C4-2B (cell line): ENCODE results near the gene BANK1.

Experiments
- ZFX ChIP-seq: fragments of 450-650 bp; IDR thresholded peaks from 2 replicates; pipeline ENCODE4 v1.6.1; 2017
- TF ChIP-seq, protein P1 (sequence below): fragments of 450-650 bp; conservative IDR thresholded peaks from 2 replicates; pipeline ENCODE4 v1.5.1; 2017; ENCODE audit warnings: mild to moderate bottlenecking

DNA sequence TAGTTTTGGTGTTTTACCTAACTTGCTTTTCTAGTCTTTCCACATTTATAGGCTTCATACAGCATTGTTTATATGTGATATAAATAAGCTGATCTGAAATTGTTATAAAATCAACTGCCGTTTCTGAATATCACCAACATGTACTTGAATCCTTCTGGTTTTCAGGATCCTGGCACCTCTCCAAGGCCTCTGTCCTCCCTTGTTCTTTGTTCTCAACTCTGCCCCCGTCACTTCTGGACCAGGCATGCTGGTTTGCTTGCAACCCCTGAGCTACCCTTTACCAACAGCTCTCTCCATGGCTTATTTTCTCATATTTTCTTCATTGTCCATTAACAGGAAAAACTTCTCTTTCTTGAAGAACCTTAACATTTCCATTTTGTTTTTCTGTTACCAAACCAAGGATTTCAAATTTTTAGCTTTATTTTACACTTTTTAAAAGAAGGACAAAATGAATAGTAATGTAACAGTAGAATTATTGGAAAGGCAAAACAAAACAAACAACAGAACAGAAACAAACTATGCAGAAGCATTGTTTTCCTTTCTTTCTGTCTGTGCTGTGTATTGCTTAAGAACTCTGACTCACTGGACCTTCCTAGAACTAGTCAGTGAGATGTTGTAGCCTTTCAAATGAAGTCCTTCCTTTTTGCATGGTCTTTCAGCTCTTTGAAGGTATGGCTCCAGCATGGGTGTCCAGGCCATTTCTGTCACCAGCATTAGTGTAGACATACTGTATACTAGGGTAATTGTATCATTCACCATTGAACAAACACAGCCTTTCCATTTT, 44.8 kb downstream of the BANK1 start:
- TF ChIP-seq, protein P1, sequence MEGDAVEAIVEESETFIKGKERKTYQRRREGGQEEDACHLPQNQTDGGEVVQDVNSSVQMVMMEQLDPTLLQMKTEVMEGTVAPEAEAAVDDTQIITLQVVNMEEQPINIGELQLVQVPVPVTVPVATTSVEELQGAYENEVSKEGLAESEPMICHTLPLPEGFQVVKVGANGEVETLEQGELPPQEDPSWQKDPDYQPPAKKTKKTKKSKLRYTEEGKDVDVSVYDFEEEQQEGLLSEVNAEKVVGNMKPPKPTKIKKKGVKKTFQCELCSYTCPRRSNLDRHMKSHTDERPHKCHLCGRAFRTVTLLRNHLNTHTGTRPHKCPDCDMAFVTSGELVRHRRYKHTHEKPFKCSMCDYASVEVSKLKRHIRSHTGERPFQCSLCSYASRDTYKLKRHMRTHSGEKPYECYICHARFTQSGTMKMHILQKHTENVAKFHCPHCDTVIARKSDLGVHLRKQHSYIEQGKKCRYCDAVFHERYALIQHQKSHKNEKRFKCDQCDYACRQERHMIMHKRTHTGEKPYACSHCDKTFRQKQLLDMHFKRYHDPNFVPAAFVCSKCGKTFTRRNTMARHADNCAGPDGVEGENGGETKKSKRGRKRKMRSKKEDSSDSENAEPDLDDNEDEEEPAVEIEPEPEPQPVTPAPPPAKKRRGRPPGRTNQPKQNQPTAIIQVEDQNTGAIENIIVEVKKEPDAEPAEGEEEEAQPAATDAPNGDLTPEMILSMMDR, result no peak
- TF ChIP-seq ZFX, result no peak
